Testis (tissue), 3 donors: Measurements from ENCODE around the gene TMEM229B. TPM values are rescaled to one million over a fixed set of nuclear protein-coding genes. Genes with fewer than 3 reads are reported as not detected.

ENCODE experiments used
- DNase-seq: peaks from one replicate; pipeline ENCODE4 v3.0.0-alpha.2; 2019
- H3K27ac ChIP-seq, 2 donors: fragments of 200-600 bp; sonication (generic); one replicate each; pipeline ENCODE4 v1.5.1; 2019
- H3K27me3 ChIP-seq: fragments of 200-600 bp; sonication (generic); one replicate; pipeline ENCODE4 v1.5.1; 2019
- H3K36me3 ChIP-seq: fragments of 200-600 bp; sonication (generic); one replicate; pipeline ENCODE4 v1.5.1; 2017; ENCODE audit warnings: low read depth; ENCODE audit errors: missing control alignments
- H3K4me1 ChIP-seq: fragments of 200-600 bp; sonication (generic); one replicate; pipeline ENCODE4 v1.5.1; 2019
- H3K4me3 ChIP-seq, 2 donors: fragments of 200-600 bp; sonication (generic); one replicate each; pipeline ENCODE4 v1.5.1; 2017 to 2019
- H3K9me3 ChIP-seq: fragments of 200-600 bp; sonication (generic); one replicate; pipeline ENCODE4 v1.5.1; 2017
- CTCF ChIP-seq, 3 experiments: fragments of 450-650 bp in 2 of 3; fragments of 200-600 bp in 1 of 3; sonication (generic) in 1 of 3; IDR thresholded peaks; one replicate each; pipeline ENCODE4 v1.5.1; 2016 to 2019; ENCODE audit warnings: antibody characterized with exemption in 3 of 3, mild to moderate bottlenecking in 2 of 3, moderate library complexity in 1 of 3
- POLR2A ChIP-seq: fragments of 450-650 bp; IDR thresholded peaks from one replicate; pipeline ENCODE4 v1.6.1; 2017; ENCODE audit warnings: antibody characterized with exemption, mild to moderate bottlenecking, moderate library complexity
- WGBS, 2 donors: methylation state at CpG; one replicate each; pipeline ENCODE4 v1.1.5; 2018; 5-methylcytosine and 5-hydroxymethylcytosine counted together
- intact Hi-C: fragments of 100-400 bp; cut with DNase I; formaldehyde crosslinking; loops from one replicate; pipeline ENCODE4 v1.15.1; 2023; ENCODE audit warnings: low total_unique reads
- polyA plus RNA-seq: library from polyadenylated mRNA; stranded (reverse); fragments of 350-450 nt; fragmentation: Illumina TruSeq; extraction: RNeasy Lipid Tissue Mini Kit (QIAGEN cat#74804); gene quantifications from one replicate; pipeline ENCODE4 v1.2.3, GENCODE V29; 2014; ENCODE audit warnings: low read depth, low replicate concordance; ENCODE audit not compliant: insufficient read depth
- total RNA-seq, 2 donors: library from RNA; depleted of rRNA; stranded (reverse); fragments of >200 nt; gene quantifications; one replicate each; pipeline ENCODE4 v1.2.3, GENCODE V29; 2016

Gene TMEM229B
- total and polyA plus RNA-seq, 3 donors from 2014 or later = 12.6 to 77.4 (median 59.6) TPM

DNA sequence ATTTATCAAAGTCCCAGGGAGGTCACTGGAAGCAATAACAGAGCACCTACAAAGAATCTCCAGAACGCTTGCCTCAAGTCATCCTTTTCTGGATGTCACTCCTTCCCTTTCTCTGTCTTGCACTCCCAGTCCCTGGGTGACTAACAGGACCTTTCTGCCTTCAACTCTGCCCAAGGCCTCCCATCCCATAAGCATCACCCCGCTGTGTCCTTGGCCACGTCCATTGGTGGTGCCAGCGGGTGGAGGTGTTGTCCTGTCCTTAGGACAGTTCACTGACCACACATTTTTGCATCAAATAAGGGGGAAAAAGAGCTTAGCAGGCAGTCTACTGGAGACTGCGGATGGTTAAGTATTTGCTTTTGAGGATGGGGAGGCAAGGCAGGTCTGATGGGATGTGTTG lies 52.9 kb downstream of the TMEM229B start:
- H3K27me3 ChIP-seq = no peaks in the 10 kb centered on the region
- no peak for DNase-seq
- H3K9me3 ChIP-seq = no peaks in the 10 kb centered on the region
- H3K4me3 ChIP-seq = no peak overlapping the region
- 79 to 92% methylated on average over 5 of the region's 5 CpGs for WGBS, 2 donors
- peaks cover 15% of the 10 kb centered on the region for H3K4me1 ChIP-seq
- no peak for TF ChIP-seq CTCF (IDR thresholded peaks at IDR 0.05)
- TF ChIP-seq POLR2A = no peak
- H3K36me3 ChIP-seq = no peaks in the 10 kb centered on the region
- H3K27ac ChIP-seq = peak overlapping the region in 1 of 2 donors; percentile 45
- intact Hi-C loops = no loop called here

DNA sequence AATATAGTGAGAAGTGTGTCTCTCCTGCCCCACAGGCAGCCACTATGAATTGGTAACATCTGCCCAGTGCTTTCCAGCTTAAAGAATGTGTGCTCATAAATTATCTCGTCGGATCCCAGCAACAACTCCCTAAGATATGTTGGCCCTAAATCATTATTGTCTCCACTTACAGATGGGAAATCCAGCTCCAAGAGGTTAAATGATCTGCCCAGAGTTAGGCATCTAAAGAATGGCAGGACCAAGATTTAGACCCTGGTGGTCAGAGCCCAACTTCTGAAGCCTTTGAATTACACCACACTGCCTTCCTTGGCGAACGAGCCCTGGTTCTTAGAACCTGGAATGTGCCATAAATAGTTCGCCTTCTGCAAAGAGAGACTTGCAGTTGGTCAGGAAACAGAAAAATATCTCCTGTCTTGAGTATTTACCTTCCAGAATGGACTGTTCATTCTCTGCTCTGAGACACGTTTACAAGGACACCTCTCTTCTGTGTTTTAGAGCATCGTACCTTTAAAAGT lies 56.4 kb downstream of the TMEM229B start:
- intact Hi-C loops = no loop called here
- Histone ChIP-seq H3K4me1 (peaks cover 18% of the 10 kb centered on the region), H3K36me3 (no peaks in the 10 kb centered on the region), H3K9me3 (no peaks in the 10 kb centered on the region), H3K27me3 (no peaks in the 10 kb centered on the region), H3K4me3 (no peak overlapping the region), H3K27ac (no peak overlapping the region)
- DNase-seq = no peak
- 69 to 74% methylated on average over 7 of the region's 7 CpGs for WGBS, 2 donors
- no peak for TF ChIP-seq POLR2A
- no peak for TF ChIP-seq CTCF (IDR thresholded peaks at IDR 0.05)

DNA sequence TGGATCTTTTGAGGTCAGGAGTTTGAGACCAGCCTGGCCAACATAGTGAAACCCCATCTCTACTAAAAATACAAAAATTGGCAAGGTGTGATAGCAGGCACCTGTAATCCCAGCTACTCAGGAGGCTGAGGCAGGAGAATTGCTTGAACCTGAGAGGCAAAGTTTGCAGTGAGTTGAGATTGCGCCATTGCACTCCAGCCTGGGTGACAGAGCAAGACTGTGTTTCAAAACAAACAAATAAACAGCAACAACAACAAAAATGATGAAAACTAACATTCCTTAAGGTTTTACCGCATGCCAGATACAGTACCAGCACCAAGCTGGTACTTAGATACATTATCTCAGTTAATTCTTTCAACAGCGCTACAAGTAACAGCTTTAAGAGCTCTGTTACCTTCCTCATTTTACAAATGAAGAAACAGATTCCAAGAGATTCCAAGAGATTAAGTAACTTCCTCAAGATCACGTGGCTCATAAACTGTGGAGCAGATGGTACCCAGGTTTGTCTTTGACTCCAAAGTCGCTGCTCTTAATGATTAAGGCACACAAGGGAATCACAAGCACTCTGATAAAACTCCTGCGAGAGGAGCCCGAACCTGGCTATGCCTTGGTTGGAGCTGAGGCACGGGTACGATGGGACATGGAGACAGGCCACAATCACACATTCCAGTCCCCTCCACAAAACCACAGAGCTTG lies 58.9 kb downstream of the TMEM229B start:
- TF ChIP-seq POLR2A (no peak), CTCF (IDR thresholded peaks at IDR 0.05) (no peak)
- WGBS, 2 donors = 78 to 81% methylated on average over 9 of the region's 9 CpGs
- Histone ChIP-seq H3K4me1 (peaks cover 17% of the 10 kb centered on the region), H3K27me3 (no peaks in the 10 kb centered on the region), H3K27ac (no peak overlapping the region), H3K36me3 (no peaks in the 10 kb centered on the region), H3K4me3 (no peak overlapping the region), H3K9me3 (no peaks in the 10 kb centered on the region)
- intact Hi-C loops = loop anchor here (5.0 kb wide), 1 partner anchor 138 kb away; no protein-coding TSS in a partner anchor
- no peak for DNase-seq

DNA sequence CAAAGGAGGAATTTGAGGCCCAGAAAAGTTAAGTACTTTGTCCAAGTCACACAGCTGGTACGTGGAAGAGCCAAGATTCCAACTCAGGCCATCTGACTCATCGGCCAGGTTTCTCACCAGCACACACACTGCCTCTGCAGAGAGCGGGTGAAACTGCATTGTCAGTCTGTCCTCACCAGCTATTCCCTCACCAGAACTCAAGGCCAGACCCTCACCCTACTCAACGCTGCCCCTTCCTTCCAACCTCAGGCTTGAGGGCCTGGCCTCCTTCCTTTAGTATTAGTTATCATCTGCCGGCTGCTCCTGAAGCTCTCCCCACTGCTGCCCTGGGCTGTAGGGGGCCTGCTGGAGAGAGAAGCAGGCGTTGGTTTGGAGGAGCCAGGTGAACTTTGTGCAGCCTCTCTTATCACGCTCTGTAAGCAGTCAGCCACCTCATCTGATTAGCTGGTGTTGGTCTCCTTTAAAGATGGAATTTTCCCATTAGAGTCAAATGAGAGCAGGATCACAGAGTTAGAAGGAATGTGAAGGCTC lies 60.0 kb downstream of the TMEM229B start:
- Histone ChIP-seq H3K27me3 (no peaks in the 10 kb centered on the region), H3K9me3 (no peaks in the 10 kb centered on the region), H3K27ac (no peak overlapping the region), H3K4me3 (no peak overlapping the region), H3K36me3 (no peaks in the 10 kb centered on the region), H3K4me1 (peaks cover 17% of the 10 kb centered on the region)
- TF ChIP-seq POLR2A (no peak), CTCF (IDR thresholded peaks at IDR 0.05) (peak in 1 of 3 experiments; percentile 11)
- DNase-seq = no peak
- intact Hi-C loops = loop anchor here (5.0 kb wide), 1 partner anchor 139 kb away; no protein-coding TSS in a partner anchor
- 57 to 58% methylated on average over 5 to 7 of the region's 7 CpGs for WGBS, 2 donors
